Neural progenitor cell (in vitro differentiated cells): ENCODE measurements around the gene CKB. TPM values are rescaled to one million over a fixed set of nuclear protein-coding genes. Genes with fewer than 3 reads are reported as not detected.

ENCODE experiments used
- DNase-seq: peaks from one replicate; pipeline ENCODE4 v3.0.0-alpha.2; 2016; ENCODE audit warnings: low spot score
- H2AFZ ChIP-seq: fragments of 200-600 bp; sonication (generic); replicated peaks from 2 replicates; pipeline ENCODE4 v1.6.1; 2016; ENCODE audit warnings: antibody characterized with exemption
- H3F3A ChIP-seq: fragments of 200-600 bp; sonication (generic); 2 replicates; pipeline ENCODE4 v1.6.1; 2016; ENCODE audit warnings: antibody characterized with exemption, low read depth
- H3K27ac ChIP-seq: fragments of 200-600 bp; sonication (generic); 2 replicates; pipeline ENCODE4 v1.5.1; 2016; ENCODE audit warnings: mild to moderate bottlenecking
- H3K27me3 ChIP-seq: fragments of 200-600 bp; sonication (generic); 2 replicates; pipeline ENCODE4 v1.6.1; 2016; ENCODE audit warnings: mild to moderate bottlenecking, moderate library complexity
- H3K36me3 ChIP-seq: fragments of 200-600 bp; sonication (generic); 2 replicates; pipeline ENCODE4 v1.5.1; 2016
- H3K4me1 ChIP-seq: fragments of 200-600 bp; sonication (generic); 2 replicates; pipeline ENCODE4 v1.6.1; 2016; ENCODE audit warnings: mixed run types
- H3K4me2 ChIP-seq: fragments of 200-600 bp; sonication (generic); 2 replicates; pipeline ENCODE4 v1.6.1; 2016
- H3K4me3 ChIP-seq: fragments of 200-600 bp; sonication (generic); 2 replicates; pipeline ENCODE4 v1.5.1; 2016
- H3K79me2 ChIP-seq: fragments of 200-600 bp; sonication (generic); 2 replicates; pipeline ENCODE4 v1.6.1; 2016; ENCODE audit warnings: low read depth
- H3K9ac ChIP-seq: fragments of 200-600 bp; sonication (generic); 2 replicates; pipeline ENCODE4 v1.6.1; 2016
- H3K9me3 ChIP-seq: fragments of 200-600 bp; sonication (generic); 2 replicates; pipeline ENCODE4 v1.5.1; 2016; ENCODE audit warnings: low read depth
- H4K20me1 ChIP-seq: fragments of 200-600 bp; sonication (generic); 2 replicates; pipeline ENCODE4 v1.6.1; 2016; ENCODE audit warnings: low read depth
- H3K27ac Mint-ChIP-seq: 3 replicates; pipeline ENCODE4 v1.8.0; 2021; ENCODE audit warnings: mixed read lengths
- H3K27me3 Mint-ChIP-seq: 2 replicates; pipeline ENCODE4 v1.8.0; 2022; ENCODE audit warnings: low read depth, mild to moderate bottlenecking, inconsistent platforms, moderate library complexity, mixed read lengths; ENCODE audit not compliant: insufficient read depth
- H3K36me3 Mint-ChIP-seq: 3 replicates; pipeline ENCODE4 v1.8.0; 2021; ENCODE audit warnings: mixed read lengths
- H3K4me1 Mint-ChIP-seq: 3 replicates; pipeline ENCODE4 v1.8.0; 2021; ENCODE audit warnings: mixed read lengths
- H3K4me3 Mint-ChIP-seq: 3 replicates; pipeline ENCODE4 v1.8.0; 2021; ENCODE audit warnings: mild to moderate bottlenecking, moderate library complexity, mixed read lengths
- H3K9me3 Mint-ChIP-seq: 3 replicates; pipeline ENCODE4 v1.8.0; 2020; ENCODE audit warnings: mixed read lengths
- EZH2 ChIP-seq: fragments of 200-600 bp; sonication (generic); IDR thresholded peaks from 2 replicates; pipeline ENCODE4 v1.6.1; 2017; ENCODE audit warnings: antibody characterized with exemption, mild to moderate bottlenecking, moderate library complexity
- EZH2phosphoT487 ChIP-seq: fragments of 200-600 bp; sonication (generic); IDR thresholded peaks from 2 replicates; pipeline ENCODE4 v1.6.1; 2017; ENCODE audit warnings: antibody characterized with exemption
- total RNA-seq: library from RNA; depleted of rRNA; stranded (reverse); fragments of >200 nt; gene quantifications from 2 replicates; pipeline ENCODE4 v1.2.3, GENCODE V29; 2015; ENCODE audit warnings: low replicate concordance
- TF ChIP-seq, protein P1 (sequence below): fragments of 200-600 bp; sonication (generic); IDR thresholded peaks from 2 replicates; pipeline ENCODE4 v1.5.1; 2017; ENCODE audit warnings: antibody characterized with exemption, mild to moderate bottlenecking

Gene CKB
- total RNA-seq, 1 donor from 2014 or later: 54.2 TPM

DNA sequence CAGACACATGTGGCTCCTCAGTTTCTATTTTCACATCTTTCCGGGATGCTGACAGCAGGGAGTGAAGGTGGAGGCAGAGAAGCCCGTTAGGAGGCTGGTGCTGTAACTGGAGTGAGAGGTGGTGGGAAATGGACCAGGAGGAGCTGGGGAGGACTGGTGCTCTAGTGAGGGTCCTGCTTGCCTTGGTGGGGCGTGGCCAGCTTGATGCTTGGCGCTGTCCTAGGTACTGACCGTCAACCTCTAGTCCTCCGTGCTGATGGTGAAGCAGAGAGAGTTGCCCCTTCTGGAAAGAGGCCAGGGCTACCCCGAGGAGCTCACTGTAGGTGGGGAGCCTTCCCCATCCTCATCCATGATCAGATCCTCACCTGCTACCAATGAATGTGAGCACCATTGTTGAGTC, 7.8 kb upstream of the CKB start:
- H3K4me1 Mint-ChIP-seq: peaks cover 31% of the 10 kb centered on the region
- Histone ChIP-seq H3K4me1 (peaks cover 15% of the 10 kb centered on the region), H2AFZ (no peak overlapping the region), H3K79me2 (peaks cover 17% of the 10 kb centered on the region), H3K4me2 (peak overlapping the region; percentile 93), H3F3A (no peaks in the 10 kb centered on the region), H3K9ac (no peak overlapping the region), H3K27me3 (no peaks in the 10 kb centered on the region), H4K20me1 (peaks cover 28% of the 10 kb centered on the region), H3K27ac (no peak overlapping the region), H3K4me3 (peak overlapping the region; percentile 88), H3K9me3 (no peaks in the 10 kb centered on the region), H3K36me3 (no peaks in the 10 kb centered on the region)
- TF ChIP-seq EZH2phosphoT487 (no peak), EZH2 (no peak)
- TF ChIP-seq, protein P1, sequence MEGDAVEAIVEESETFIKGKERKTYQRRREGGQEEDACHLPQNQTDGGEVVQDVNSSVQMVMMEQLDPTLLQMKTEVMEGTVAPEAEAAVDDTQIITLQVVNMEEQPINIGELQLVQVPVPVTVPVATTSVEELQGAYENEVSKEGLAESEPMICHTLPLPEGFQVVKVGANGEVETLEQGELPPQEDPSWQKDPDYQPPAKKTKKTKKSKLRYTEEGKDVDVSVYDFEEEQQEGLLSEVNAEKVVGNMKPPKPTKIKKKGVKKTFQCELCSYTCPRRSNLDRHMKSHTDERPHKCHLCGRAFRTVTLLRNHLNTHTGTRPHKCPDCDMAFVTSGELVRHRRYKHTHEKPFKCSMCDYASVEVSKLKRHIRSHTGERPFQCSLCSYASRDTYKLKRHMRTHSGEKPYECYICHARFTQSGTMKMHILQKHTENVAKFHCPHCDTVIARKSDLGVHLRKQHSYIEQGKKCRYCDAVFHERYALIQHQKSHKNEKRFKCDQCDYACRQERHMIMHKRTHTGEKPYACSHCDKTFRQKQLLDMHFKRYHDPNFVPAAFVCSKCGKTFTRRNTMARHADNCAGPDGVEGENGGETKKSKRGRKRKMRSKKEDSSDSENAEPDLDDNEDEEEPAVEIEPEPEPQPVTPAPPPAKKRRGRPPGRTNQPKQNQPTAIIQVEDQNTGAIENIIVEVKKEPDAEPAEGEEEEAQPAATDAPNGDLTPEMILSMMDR: no peak
- H3K4me3 Mint-ChIP-seq: peak overlapping the region; percentile 96
- no peaks in the 10 kb centered on the region for H3K9me3 Mint-ChIP-seq
- peaks cover 4% of the 10 kb centered on the region for H3K27me3 Mint-ChIP-seq
- DNase-seq: peak; percentile 89
- H3K27ac Mint-ChIP-seq: no peak overlapping the region
- no peaks in the 10 kb centered on the region for H3K36me3 Mint-ChIP-seq

DNA sequence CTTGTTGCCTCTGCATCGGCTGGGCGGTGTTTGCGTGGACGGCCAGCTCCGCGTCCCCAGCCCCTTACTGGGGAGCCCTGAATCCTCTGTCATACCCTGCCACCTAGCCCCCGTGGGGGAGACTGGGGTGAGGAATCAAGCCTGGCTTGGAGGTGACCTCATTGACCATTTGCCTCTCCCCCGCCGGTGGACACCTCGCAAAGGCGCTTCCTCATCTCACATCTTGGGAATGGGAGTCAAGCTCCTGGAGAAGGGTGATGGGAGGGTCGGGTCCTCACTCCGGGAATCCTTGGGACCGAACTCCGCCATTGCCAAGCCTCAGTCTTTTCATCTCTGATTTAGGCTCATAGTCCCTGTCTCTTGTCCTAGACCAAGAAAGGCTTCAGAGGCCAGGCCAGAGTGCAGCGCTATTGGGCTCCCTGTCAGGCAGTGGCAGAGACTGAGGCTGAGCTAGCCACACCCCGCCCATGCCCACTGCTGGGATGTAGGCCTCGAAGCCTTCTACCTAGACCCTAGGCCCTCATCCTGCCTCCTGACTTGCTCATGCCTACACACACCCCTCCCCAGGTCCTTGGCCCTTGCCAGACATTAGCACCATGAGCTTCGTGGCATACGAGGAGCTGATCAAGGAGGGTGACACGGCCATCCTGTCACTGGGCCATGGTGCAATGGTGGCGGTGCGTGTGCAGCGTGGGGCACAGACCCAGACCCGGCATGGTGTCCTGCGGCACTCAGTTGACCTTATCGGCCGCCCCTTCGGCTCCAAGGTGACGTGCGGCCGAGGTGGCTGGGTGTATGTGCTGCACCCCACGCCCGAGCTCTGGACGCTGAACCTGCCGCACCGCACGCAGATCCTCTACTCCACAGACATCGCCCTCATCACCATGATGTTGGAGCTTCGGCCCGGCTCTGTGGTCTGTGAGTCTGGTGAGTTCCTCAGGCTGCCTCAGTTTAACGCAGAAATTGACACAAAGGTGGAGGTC, 7.0 kb upstream of the CKB start:
- H3K27ac Mint-ChIP-seq: no peak overlapping the region
- H2AFZ ChIP-seq: peak overlapping the region; percentile 60
- peaks cover 1% of the 10 kb centered on the region for H3F3A ChIP-seq
- no peaks in the 10 kb centered on the region for H3K36me3 Mint-ChIP-seq
- H3K36me3 ChIP-seq: no peaks in the 10 kb centered on the region
- peaks cover 38% of the 10 kb centered on the region for H3K4me1 Mint-ChIP-seq
- H3K27me3 ChIP-seq: peaks cover 2% of the 10 kb centered on the region
- peak overlapping the region; percentile 96 for H3K4me3 Mint-ChIP-seq
- H3K9me3 Mint-ChIP-seq: no peaks in the 10 kb centered on the region
- no peak overlapping the region for H3K27ac ChIP-seq
- peaks cover 4% of the 10 kb centered on the region for H3K27me3 Mint-ChIP-seq
- H3K4me1 ChIP-seq: peaks cover 17% of the 10 kb centered on the region
- TF ChIP-seq EZH2 (no peak), EZH2phosphoT487 (no peak)
- TF ChIP-seq, protein P1: no peak
- peaks cover 17% of the 10 kb centered on the region for H3K79me2 ChIP-seq
- H3K4me2 ChIP-seq: peak overlapping the region; percentile 93
- peaks cover 28% of the 10 kb centered on the region for H4K20me1 ChIP-seq
- H3K4me3 ChIP-seq: peak overlapping the region; percentile 88
- H3K9me3 ChIP-seq: no peaks in the 10 kb centered on the region
- H3K9ac ChIP-seq: peak overlapping the region; percentile 31
- no peak for DNase-seq

DNA sequence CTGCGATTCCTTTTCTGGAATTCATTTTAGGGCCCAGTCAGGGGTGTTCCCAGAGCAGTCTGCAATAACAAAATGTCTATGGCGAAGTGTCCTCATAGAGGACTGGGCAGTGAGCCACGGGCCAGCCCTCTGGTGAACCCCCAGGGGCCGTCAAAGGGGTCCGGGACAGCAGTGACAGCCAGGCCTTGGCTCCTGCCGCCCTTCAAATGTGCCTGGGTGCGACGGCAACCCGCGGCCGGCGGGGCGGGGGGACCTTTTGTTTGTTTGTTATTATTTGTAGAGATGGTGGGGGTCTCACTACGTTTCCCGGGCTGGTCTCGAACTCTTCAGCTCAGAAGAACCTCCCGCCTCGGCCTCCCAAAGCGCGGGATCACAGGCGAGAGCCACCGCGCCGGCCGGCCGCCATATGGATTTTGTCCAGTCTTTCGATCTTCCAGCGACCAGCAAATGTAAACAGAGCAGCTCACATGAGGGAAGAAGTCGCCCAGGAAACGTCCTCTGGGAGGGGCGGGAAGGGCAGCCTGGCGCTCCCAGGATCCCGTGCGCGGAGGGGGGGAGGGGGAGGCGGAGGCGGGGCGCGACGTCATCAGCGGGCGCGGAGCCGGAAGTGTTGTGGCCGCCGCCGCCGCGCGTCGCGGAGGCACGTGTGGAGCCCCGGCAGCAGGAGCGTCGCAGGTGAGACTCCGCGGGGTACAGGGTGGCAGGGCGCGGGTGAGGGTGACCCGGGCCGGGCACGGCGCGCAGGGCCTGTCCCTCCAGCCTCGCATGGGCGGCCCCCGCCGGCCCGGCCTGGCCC, 6.2 kb upstream of the CKB start, which contains the start of gene TRMT61A:
TSS of gene TRMT61A (plus strand) at position 610 of the 796 bp plus-strand sequence. CDS start 783 bp downstream, outside the sequence.
- peak; percentile 93 for DNase-seq
- no peaks in the 10 kb centered on the region for H3K36me3 ChIP-seq
- H3K4me2 ChIP-seq: peak within 1 kb of the TSS; percentile 93
- Mint-ChIP-seq H3K36me3 (no peaks in the 10 kb centered on the region), H3K9me3 (no peaks in the 10 kb centered on the region), H3K27me3 (peaks cover 7% of the 10 kb centered on the region), H3K4me1 (peaks cover 45% of the 10 kb centered on the region), H3K4me3 (peak within 1 kb of the TSS; percentile 96), H3K27ac (peak within 1 kb of the TSS; percentile 97)
- peaks cover 28% of the 10 kb centered on the region for H4K20me1 ChIP-seq
- peaks cover 11% of the 10 kb centered on the region for H3K27me3 ChIP-seq
- H3K4me1 ChIP-seq: peaks cover 22% of the 10 kb centered on the region
- peaks cover 8% of the 10 kb centered on the region for H3F3A ChIP-seq
- peak within 1 kb of the TSS; percentile 38 for H3K9ac ChIP-seq
- H3K9me3 ChIP-seq: no peaks in the 10 kb centered on the region
- peak within 1 kb of the TSS; percentile 60 for H2AFZ ChIP-seq
- TF ChIP-seq EZH2phosphoT487 (no peak), EZH2 (no peak)
- TF ChIP-seq, protein P1: no peak
- peaks cover 17% of the 10 kb centered on the region for H3K79me2 ChIP-seq
- no peak within 1 kb of the TSS for H3K27ac ChIP-seq
- peak within 1 kb of the TSS; percentile 88 for H3K4me3 ChIP-seq
